HepG2 (cell line): ENCODE results near the gene DYNC1LI2. TPM values are rescaled to one million over a fixed set of nuclear protein-coding genes. Genes with fewer than 3 reads are reported as not detected.

Experiments
- ATAC-seq: fragments of 200-7000 bp; cut with Tn5 transposase; 3 replicates; pipeline ENCODE4 v1.9.1; 2020; ENCODE audit warnings: mild to moderate bottlenecking, moderate library complexity
- BruUV-seq: library from RNA; stranded (reverse); fragments of 400-500 nt; replicated peaks from 2 replicates; lab custom pipeline; 2021; lab: Mats Ljungman, UMichigan
- CTCF ChIA-PET: fragments of 300-600 bp; formaldehyde crosslinking; extraction: SDS; loops from one replicate; lab custom pipeline; 2021; ENCODE audit warnings: low total read pairs, inconsistent platforms, low intra/inter-chr PET ratio; lab: Yijun Ruan, JAX
- POLR2A ChIA-PET: fragments of 350-600 bp; sonication (Branson Sonifier 250); formaldehyde crosslinking; loops from one replicate; lab custom pipeline; 2020; ENCODE audit warnings: antibody characterized with exemption, inconsistent platforms; lab: Yijun Ruan, JAX
- DNase-seq: peaks from one replicate; pipeline ENCODE4 v3.0.0-alpha.2; 2015; ENCODE audit warnings: low spot score
- FAIRE-seq: peaks from 3 replicates; lab custom pipeline; 2011; peaks lifted over from hg19 to GRCh38; lab: Jason Lieb, UNC
- H2AFZ ChIP-seq: one replicate; pipeline ENCODE4 v1.6.1; 2011; ENCODE audit warnings: low read length, inconsistent platforms
- H3K27ac ChIP-seq: fragments of 300-600 bp; 3 replicates; pipeline ENCODE4 v1.8.0; 2011; ENCODE audit warnings: mixed run types, mild to moderate bottlenecking, mixed read lengths, low read length, inconsistent platforms; ENCODE audit not compliant: insufficient read depth; ENCODE audit errors: extremely low read length
- H3K27me3 ChIP-seq, 2 experiments: fragments of 200-600 bp in 1 of 2; 2 replicates in 1 of 2; 3 replicates in 1 of 2; pipeline versions ENCODE4 v1.6.0 to v1.8.0; 2011; ENCODE audit warnings: low read length in 2 of 2, mild to moderate bottlenecking in 2 of 2, moderate library complexity in 2 of 2, inconsistent platforms in 1 of 2; ENCODE audit not compliant: insufficient read depth in 2 of 2, control insufficient read depth in 1 of 2
- H3K36me3 ChIP-seq, 2 experiments: fragments of 200-600 bp in 1 of 2; replicated peaks in 1 of 2; 2 replicates in 1 of 2; 3 replicates in 1 of 2; pipeline versions ENCODE4 v1.5.1 to v1.8.0; 2011; ENCODE audit warnings: low read length in 2 of 2, inconsistent platforms in 1 of 2; ENCODE audit not compliant: insufficient read depth in 2 of 2, control insufficient read depth in 1 of 2
- H3K4me1 ChIP-seq: 2 replicates; pipeline ENCODE4 v1.5.1; 2012; ENCODE audit warnings: low read length, inconsistent platforms; ENCODE audit not compliant: insufficient read depth
- H3K4me2 ChIP-seq: 2 replicates; pipeline ENCODE4 v1.6.0; 2011; ENCODE audit warnings: low read depth, low read length, inconsistent platforms
- H3K4me3 ChIP-seq, 3 experiments: fragments of 200-600 bp in 1 of 3; sonication (generic), shearing (Covaris generic) in 1 of 3; replicated peaks in 1 of 3; 2 replicates each; pipeline ENCODE4 v1.5.1; 2011 to 2016; ENCODE audit warnings: low read length in 3 of 3, inconsistent platforms in 2 of 3, low read depth in 2 of 3, mild to moderate bottlenecking in 2 of 3, control low read depth in 1 of 3, mixed read lengths in 1 of 3; ENCODE audit not compliant: insufficient read depth in 1 of 3
- H3K79me2 ChIP-seq: one replicate; pipeline ENCODE4 v1.6.1; 2011; ENCODE audit warnings: low read length, inconsistent platforms; ENCODE audit not compliant: insufficient read depth
- H3K9ac ChIP-seq: 2 replicates; pipeline ENCODE4 v1.6.0; 2011; ENCODE audit warnings: mild to moderate bottlenecking, low read depth, low read length, inconsistent platforms; ENCODE audit not compliant: insufficient read depth
- H3K9me3 ChIP-seq: 2 replicates; pipeline ENCODE4 v1.5.1; 2012; ENCODE audit warnings: mild to moderate bottlenecking, low read length
- H4K20me1 ChIP-seq: 2 replicates; pipeline ENCODE4 v1.6.0; 2011; ENCODE audit warnings: inconsistent platforms, mild to moderate bottlenecking, low read length, moderate library complexity; ENCODE audit not compliant: insufficient read depth
- ATF7-NPFF ChIP-seq: sonication (generic); formaldehyde crosslinking; IDR thresholded peaks from 2 replicates; pipeline ENCODE4 v1.8.1; 2023; ENCODE audit warnings: mild to moderate bottlenecking, low read depth, missing genetic modification reagents, moderate library complexity
- FOXA1 ChIP-seq, 2 experiments: fragments of 450-650 bp in 1 of 2; sonication (generic) in 1 of 2; formaldehyde crosslinking in 1 of 2; IDR thresholded peaks; 2 replicates each; pipeline versions ENCODE4 v1.4.0 to v1.6.1; 2016 to 2020; ENCODE audit warnings: missing genetic modification reagents in 1 of 2
- MEIS2 ChIP-seq: sonication (generic); formaldehyde crosslinking; IDR thresholded peaks from 2 replicates; pipeline ENCODE4 v1.9.0; 2021; ENCODE audit warnings: mild to moderate bottlenecking, missing genetic modification reagents
- PRMT3 ChIP-seq: sonication (generic); formaldehyde crosslinking; IDR thresholded peaks from 2 replicates; pipeline ENCODE4 v1.8.1; 2022; ENCODE audit warnings: low read depth, mild to moderate bottlenecking, moderate library complexity, missing genetic modification reagents, borderline replicate concordance
- RBM22 ChIP-seq: fragments of 200-400 bp; formaldehyde crosslinking; optimal IDR thresholded peaks from 2 replicates; pipeline ENCODE3; 2017; ENCODE audit warnings: mild to moderate bottlenecking, low read length, moderate library complexity
- RFX5 ChIP-seq: IDR thresholded peaks from 2 replicates; pipeline ENCODE4 v1.6.1; 2011; ENCODE audit warnings: low read depth, low read length, improper control_type of control experiment
- SMC3 ChIP-seq: IDR thresholded peaks from 2 replicates; pipeline ENCODE4 v1.6.1; 2011; ENCODE audit warnings: low read length, improper control_type of control experiment
- STAG1 ChIP-seq: sonication (generic); formaldehyde crosslinking; IDR thresholded peaks from 2 replicates; pipeline ENCODE4 v1.4.0; 2020; ENCODE audit warnings: missing genetic modification reagents
- ZFP1 ChIP-seq: IDR thresholded peaks from 2 replicates; pipeline ENCODE4 v1.6.1; 2016
- ZNF570 ChIP-seq: sonication (generic); formaldehyde crosslinking; IDR thresholded peaks from 2 replicates; pipeline ENCODE4 v1.4.0; 2020; ENCODE audit warnings: mild to moderate bottlenecking, missing genetic modification reagents, borderline replicate concordance
- ZNF878 ChIP-seq: sonication (generic); formaldehyde crosslinking; IDR thresholded peaks from 2 replicates; pipeline ENCODE4 v1.8.1; 2023; ENCODE audit warnings: mild to moderate bottlenecking, missing genetic modification reagents, moderate library complexity
- WGBS: methylation state at CpG from one replicate; pipeline ENCODE4 v1.1.6; 2017; ENCODE audit warnings: low lambda C conversion rate; 5-methylcytosine and 5-hydroxymethylcytosine counted together
- in situ Hi-C: cut with HindIII; loops from 2 replicates; pipeline ENCODE4 v1.10.0; 2017; ENCODE audit warnings: low pct_unique_long_range_greater_than_20kb; ENCODE audit not compliant: extremely low pct_ligation_motif_present
- intact Hi-C: fragments of 100-400 bp; cut with micrococcal nuclease; formaldehyde crosslinking; loops from one replicate; pipeline ENCODE4 v1.10.0; 2022; ENCODE audit not compliant: unreplicated experiment
- polyA plus RNA-seq, 8 experiments: library from polyadenylated mRNA; depleted of rRNA in 3 of 8; stranded (reverse) in 7 of 8; unstranded in 1 of 8; fragments of >200 nt; fragmentation: Illumina TruSeq in 4 of 8; extraction: Trizol in 4 of 8; gene quantifications; 2 replicates each; pipeline versions ENCODE4 v1.2.1 to v1.2.3, GENCODE V29; 2011 to 2016; ENCODE audit warnings: low read depth in 4 of 8, missing spikeins in 1 of 8, mixed read lengths in 1 of 8; ENCODE audit not compliant: insufficient read depth in 1 of 8
- total RNA-seq, 5 experiments: library from RNA; depleted of rRNA; stranded (reverse); fragments of >200 nt; fragmentation: Illumina TruSeq; extraction: Trizol; gene quantifications; 2 replicates each; pipeline ENCODE4 v1.2.3, GENCODE V29; 2016; ENCODE audit warnings: low read depth in 1 of 5
- TF ChIP-seq, protein P1 (sequence below): sonication (generic); formaldehyde crosslinking; IDR thresholded peaks from 2 replicates; pipeline ENCODE4 v1.4.0; 2020; ENCODE audit warnings: missing genetic modification reagents
- TF ChIP-seq, protein P2 (sequence below): sonication (generic); formaldehyde crosslinking; IDR thresholded peaks from 2 replicates; pipeline ENCODE4 v1.5.0; 2020; ENCODE audit warnings: mild to moderate bottlenecking, missing genetic modification reagents
- TF ChIP-seq, protein P3 (sequence below): sonication (generic); formaldehyde crosslinking; IDR thresholded peaks from 2 replicates; pipeline ENCODE4 v1.8.0; 2022; ENCODE audit warnings: mild to moderate bottlenecking, missing genetic modification reagents

DYNC1LI2 gene
- total and polyA plus RNA-seq, 2 of the 13 experiments (the other 11 are each of a cell fraction or from before 2014, with no cell fraction given) = 65.5 to 135 TPM

DNA sequence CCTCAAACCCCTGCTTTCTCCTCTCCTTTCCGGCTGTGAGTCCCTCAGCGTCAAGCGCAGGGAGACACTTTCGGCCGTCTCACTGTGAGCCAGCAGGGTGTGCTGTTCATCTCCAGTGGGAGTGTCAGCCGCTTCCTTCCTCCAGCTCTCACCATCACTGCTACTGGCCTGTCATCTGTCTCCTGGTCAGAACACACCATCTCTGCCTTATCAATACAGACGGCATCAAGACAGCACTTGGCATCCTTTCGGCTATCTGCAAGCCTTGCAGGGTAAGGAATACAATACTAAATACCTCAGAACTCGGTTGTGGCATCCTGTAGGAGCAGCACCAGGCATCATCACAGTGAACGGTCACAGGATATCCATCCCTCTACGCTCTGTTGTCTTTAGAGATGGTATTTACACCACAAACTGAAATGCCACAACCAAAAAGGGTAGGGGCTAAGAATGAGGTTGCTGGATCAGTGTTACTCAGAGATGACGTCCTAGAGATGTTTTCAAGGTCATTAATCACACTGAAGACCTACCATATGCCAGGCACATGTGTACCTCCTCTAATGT is 34.2 kb downstream of the DYNC1LI2 start:
- no peaks in the 10 kb centered on the region for H3K79me2 ChIP-seq
- peak; percentile 90 for ATAC-seq
- no peaks in the 10 kb centered on the region; a peak in 2 of 5 replicates for H3K27me3 ChIP-seq
- no peak overlapping the region for H3K4me2 ChIP-seq
- H2AFZ ChIP-seq = no peak overlapping the region
- H3K4me1 ChIP-seq = peaks cover 16% of the 10 kb centered on the region
- POLR2A ChIA-PET = interaction anchor here (0.6 kb wide), 1 partner anchor 24 kb away, joined by 3 read pairs; no protein-coding TSS in a partner anchor
- H3K9me3 ChIP-seq = no peaks in the 10 kb centered on the region
- BruUV-seq = no TSS peak
- DNase-seq = peak; percentile 64
- H3K9ac ChIP-seq = no peak overlapping the region
- 59% methylated on average over 12 of the region's 12 CpGs for WGBS
- CTCF ChIA-PET = interaction anchor here (1.3 kb wide), 1 partner anchor 151 kb away, joined by 5 read pairs; no protein-coding TSS in a partner anchor
- in situ Hi-C loops (no loop called here), intact Hi-C loops (no loop called here)
- H3K4me3 ChIP-seq = no peak overlapping the region
- peaks cover 0 to 6% of the 10 kb centered on the region in 2 experiments; a peak in 2 of 5 replicates for H3K36me3 ChIP-seq
- peak; percentile 97 for FAIRE-seq
- H4K20me1 ChIP-seq = no peaks in the 10 kb centered on the region
- H3K27ac ChIP-seq = no peak overlapping the region
- TF ChIP-seq SMC3 (peak; percentile 27; the same call in 1 of the 2 replicates), PRMT3 (CRISPR knock-in tag) (peak; percentile 43; the same call in 1 of the 2 replicates), MEIS2 (CRISPR knock-in tag) (0 out of 2 replicates have a peak, but pooled peaks have one; percentile 47), ATF7-NPFF (CRISPR knock-in tag) (peak; percentile 69; the same call in 1 of the 2 replicates), ZNF570 (CRISPR knock-in tag) (no peak), STAG1 (peak; percentile 70), RBM22 (peak; percentile 83), ZFP1 (CRISPR knock-in tag) (no peak), FOXA1 (IDR thresholded peaks at IDR 0.05) (no peak), FOXA1 (CRISPR knock-in tag; IDR thresholded peaks at IDR 0.05) (no peak), ZNF878 (CRISPR knock-in tag) (no peak), RFX5 (peak; percentile 95)
- TF ChIP-seq, protein P1, sequence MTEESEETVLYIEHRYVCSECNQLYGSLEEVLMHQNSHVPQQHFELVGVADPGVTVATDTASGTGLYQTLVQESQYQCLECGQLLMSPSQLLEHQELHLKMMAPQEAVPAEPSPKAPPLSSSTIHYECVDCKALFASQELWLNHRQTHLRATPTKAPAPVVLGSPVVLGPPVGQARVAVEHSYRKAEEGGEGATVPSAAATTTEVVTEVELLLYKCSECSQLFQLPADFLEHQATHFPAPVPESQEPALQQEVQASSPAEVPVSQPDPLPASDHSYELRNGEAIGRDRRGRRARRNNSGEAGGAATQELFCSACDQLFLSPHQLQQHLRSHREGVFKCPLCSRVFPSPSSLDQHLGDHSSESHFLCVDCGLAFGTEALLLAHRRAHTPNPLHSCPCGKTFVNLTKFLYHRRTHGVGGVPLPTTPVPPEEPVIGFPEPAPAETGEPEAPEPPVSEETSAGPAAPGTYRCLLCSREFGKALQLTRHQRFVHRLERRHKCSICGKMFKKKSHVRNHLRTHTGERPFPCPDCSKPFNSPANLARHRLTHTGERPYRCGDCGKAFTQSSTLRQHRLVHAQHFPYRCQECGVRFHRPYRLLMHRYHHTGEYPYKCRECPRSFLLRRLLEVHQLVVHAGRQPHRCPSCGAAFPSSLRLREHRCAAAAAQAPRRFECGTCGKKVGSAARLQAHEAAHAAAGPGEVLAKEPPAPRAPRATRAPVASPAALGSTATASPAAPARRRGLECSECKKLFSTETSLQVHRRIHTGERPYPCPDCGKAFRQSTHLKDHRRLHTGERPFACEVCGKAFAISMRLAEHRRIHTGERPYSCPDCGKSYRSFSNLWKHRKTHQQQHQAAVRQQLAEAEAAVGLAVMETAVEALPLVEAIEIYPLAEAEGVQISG (CRISPR knock-in tag) = 0 out of 2 replicates have a peak, but pooled peaks have one; percentile 24
- TF ChIP-seq, protein P2, sequence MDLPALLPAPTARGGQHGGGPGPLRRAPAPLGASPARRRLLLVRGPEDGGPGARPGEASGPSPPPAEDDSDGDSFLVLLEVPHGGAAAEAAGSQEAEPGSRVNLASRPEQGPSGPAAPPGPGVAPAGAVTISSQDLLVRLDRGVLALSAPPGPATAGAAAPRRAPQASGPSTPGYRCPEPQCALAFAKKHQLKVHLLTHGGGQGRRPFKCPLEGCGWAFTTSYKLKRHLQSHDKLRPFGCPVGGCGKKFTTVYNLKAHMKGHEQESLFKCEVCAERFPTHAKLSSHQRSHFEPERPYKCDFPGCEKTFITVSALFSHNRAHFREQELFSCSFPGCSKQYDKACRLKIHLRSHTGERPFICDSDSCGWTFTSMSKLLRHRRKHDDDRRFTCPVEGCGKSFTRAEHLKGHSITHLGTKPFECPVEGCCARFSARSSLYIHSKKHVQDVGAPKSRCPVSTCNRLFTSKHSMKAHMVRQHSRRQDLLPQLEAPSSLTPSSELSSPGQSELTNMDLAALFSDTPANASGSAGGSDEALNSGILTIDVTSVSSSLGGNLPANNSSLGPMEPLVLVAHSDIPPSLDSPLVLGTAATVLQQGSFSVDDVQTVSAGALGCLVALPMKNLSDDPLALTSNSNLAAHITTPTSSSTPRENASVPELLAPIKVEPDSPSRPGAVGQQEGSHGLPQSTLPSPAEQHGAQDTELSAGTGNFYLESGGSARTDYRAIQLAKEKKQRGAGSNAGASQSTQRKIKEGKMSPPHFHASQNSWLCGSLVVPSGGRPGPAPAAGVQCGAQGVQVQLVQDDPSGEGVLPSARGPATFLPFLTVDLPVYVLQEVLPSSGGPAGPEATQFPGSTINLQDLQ (CRISPR knock-in tag) = 0 out of 2 replicates have a peak, but pooled peaks have one; percentile 24
- TF ChIP-seq, protein P3, sequence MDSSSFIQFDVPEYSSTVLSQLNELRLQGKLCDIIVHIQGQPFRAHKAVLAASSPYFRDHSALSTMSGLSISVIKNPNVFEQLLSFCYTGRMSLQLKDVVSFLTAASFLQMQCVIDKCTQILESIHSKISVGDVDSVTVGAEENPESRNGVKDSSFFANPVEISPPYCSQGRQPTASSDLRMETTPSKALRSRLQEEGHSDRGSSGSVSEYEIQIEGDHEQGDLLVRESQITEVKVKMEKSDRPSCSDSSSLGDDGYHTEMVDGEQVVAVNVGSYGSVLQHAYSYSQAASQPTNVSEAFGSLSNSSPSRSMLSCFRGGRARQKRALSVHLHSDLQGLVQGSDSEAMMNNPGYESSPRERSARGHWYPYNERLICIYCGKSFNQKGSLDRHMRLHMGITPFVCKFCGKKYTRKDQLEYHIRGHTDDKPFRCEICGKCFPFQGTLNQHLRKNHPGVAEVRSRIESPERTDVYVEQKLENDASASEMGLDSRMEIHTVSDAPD = 0 out of 2 replicates have a peak, but pooled peaks have one; percentile 63
